NCI-H82 treated with DMSO at 0.1 percent for 48 hours (cell line): ENCODE data around the gene TTC36.
"Not testable (repeated sequence)": the region's sequence is repeated elsewhere in the genome, so short reads cannot be mapped to it uniquely, and the experiment has no call there.

Experiments
- DNase-seq: peaks from one replicate; lab custom pipeline; 2025; ENCODE audit not compliant: unreplicated experiment; lab: John Stamatoyannopoulos, UW

The TTC36 gene

GRCh38 chr11:118532091-118532490 is 4.8 kb downstream of the TTC36 start:
- no peak for DNase-seq

- no peak for DNase-seq
Measured at GRCh38 chr11:118532852-118533768, 5.8 kb downstream of the TTC36 start.

DNA sequence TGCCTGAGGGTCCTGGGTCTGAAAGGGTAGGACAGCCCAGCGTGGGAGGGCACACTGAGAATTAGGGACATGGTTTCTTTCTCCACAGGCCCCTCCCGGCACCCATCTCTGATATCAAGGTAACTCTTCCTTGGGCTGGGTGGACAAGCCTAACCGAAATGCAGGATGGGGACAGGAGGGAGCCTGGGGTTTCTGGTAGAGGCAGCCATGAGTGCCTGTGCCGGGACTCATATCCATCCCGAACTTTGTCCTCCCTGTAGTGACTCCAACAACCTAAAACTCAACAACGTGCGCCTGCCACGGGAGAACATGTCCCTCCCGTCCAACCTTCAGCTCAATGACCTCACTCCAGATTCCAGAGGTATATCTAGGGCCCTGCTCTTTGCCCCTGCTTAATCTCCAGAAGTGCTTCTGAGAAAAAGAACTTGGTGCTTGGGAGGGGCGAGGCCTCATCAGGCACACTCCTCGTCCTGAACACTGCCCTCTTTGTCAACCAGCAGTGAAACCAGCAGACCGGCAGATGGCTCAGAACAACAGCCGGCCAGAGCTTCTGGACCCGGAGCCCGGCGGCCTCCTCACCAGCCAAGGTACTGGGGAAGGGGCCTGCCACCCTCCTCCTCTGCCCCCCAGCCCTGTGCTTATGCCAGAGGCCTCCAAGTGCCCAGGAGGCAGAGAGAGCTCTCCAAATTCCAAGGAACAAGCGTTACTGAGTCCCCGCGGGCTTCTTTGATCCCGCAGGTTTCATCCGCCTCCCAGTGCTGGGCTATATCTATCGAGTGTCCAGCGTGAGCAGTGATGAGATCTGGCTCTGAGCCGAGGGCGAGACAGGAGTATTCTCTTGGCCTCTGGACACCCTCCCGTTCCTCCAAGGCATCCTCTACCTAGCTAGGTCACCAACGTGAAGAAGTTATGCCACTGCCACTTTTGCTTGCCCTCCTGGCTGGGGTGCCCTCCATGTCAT is 6.8 kb downstream of the TTC36 start:
- DNase-seq, result no peak

DNA sequence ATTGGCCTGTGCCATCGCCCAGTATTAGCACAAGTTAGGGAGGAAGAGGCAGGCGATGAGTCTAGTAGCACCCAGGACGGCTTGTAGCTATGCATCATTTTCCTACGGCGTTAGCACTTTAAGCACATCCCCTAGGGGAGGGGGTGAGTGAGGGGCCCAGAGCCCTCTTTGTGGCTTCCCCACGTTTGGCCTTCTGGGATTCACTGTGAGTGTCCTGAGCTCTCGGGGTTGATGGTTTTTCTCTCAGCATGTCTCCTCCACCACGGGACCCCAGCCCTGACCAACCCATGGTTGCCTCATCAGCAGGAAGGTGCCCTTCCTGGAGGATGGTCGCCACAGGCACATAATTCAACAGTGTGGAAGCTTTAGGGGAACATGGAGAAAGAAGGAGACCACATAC is 8.0 kb downstream of the TTC36 start:
- no peak for DNase-seq

DNA sequence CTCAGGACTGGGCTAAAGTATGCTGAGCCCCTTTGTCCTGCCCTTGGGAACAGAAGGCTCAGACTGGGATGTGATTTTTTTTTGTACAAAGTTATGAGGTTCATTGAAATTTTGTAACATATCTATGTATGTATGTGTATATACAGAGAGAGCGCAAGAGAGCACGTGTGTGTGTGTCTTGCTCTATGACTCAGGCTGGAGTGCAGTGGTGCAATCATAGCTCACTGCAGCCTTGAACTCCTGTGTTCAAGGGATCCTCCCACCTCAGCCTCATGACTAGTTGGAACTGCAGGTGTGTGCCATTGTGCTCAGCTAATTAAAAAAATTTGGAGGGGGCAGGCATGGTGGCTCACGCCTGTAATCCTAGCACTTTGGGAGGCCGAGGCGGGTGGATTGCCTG is 9.5 kb downstream of the TTC36 start:
- no peak for DNase-seq

DNA sequence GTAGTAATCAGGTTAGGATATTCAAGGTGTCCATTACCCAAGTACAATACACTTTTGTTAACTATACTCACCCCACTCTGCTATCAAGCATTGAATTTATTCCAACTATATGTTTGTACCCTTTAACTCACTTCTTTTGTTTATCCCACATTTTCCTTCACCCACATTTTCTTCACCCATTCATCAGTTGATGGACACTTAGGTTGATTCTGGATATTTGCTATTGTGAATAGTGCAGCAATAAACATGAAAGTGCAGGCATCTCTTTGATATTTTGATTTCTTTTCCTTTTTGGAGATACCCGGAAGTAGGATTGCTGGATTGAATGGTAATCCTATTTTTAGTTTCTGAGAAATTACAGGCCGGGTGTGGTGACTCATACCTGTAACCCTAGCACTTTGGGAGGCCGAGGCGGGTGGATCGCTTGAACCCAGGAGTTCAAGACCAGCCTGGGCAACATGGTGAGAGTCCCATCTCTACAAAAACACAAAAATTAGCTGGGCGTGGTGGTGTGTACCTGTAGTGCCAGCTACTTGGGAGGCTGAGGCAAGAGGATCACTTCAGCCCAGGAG is 10.2 kb downstream of the TTC36 start:
- no peak for DNase-seq

GRCh38 chr11:118544010-118544646 is 16.9 kb downstream of the TTC36 start:
- DNase-seq, result no peak

DNA sequence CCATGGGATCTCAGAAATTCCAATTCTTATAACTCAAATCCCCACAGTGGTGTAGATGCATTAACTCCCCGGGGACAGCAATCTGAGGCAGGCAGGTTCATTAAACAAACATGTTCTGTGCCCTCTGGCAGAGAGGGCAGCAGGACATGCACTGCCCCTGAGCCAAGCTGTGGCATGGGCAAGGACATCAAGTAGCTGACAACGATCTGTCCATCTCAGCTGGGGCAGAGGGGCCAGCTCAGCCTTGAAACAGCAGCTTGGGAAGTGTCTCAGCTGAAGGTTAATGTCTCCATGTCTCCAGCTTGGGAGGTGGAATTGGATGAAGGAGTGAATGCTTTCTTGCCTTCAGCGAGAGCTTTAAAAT is 17.4 kb downstream of the TTC36 start:
- no peak for DNase-seq

DNA sequence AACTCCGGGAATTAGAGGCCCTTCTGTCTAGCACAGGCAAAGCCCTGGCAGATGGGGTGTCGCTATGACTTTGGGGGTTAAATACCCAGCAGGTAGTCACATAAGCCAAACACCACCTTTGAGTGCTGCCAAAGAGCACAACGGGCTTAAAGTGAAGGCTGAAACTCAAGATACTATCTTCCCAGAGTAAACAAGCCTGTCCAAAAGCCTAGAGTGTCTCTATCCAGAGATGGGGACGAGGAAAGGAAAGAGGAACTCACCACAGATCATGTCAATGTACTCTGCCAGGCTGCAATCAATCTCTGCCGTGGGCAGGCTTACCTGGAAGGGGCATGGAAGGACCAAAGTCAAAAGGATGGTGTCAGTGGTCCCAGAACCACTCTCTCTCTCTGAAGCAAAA is 18.3 kb downstream of the TTC36 start:
- no peak for DNase-seq

GRCh38 chr11:118547132-118547531 is 19.9 kb downstream of the TTC36 start:
- no peak for DNase-seq

- DNase-seq, result no peak
Measured at GRCh38 chr11:118552341-118552740, 25.1 kb downstream of the TTC36 start.

GRCh38 chr11:118560806-118561205 is 33.5 kb downstream of the TTC36 start:
- no peak for DNase-seq

DNA sequence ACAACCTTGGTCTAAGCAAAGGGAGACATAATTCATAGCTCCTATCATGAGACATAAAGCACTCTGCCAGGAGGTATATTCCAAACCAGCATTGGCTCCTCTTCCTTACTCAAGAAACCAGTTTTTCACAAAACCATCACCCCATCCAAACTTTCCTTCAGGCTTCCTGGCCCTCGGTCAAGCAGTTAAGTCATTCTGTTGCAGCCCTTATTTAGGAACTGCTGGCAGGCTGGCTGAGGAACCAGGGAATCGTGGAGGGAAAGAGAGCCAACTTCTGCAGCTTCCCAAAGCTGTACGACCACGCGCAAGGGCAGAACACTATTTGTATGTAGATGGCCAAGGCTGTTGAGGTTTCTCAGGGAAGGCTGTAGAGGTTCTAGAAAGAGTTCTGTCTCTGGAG is 37.8 kb downstream of the TTC36 start:
- DNase-seq, result no peak

DNA sequence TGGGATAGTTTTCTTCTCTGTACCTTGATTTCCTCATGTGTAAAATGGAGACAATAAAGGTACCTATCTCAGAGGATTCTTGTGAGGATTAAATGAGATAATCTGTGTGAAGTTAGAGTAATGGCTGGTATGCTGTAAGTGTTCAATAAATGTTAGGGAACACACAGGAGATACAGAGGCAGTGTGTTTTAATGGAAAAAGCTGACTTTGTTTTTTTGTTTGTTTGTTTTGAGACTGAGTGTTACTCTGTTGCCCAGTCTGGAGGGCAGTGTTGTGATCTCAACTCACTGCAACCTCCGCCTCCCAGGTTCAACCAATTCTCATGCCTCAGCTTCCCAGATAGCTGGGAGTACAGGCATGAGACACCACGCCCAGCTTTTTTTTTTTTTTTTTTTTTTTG is 42.4 kb downstream of the TTC36 start:
- DNase-seq, result no peak

DNA sequence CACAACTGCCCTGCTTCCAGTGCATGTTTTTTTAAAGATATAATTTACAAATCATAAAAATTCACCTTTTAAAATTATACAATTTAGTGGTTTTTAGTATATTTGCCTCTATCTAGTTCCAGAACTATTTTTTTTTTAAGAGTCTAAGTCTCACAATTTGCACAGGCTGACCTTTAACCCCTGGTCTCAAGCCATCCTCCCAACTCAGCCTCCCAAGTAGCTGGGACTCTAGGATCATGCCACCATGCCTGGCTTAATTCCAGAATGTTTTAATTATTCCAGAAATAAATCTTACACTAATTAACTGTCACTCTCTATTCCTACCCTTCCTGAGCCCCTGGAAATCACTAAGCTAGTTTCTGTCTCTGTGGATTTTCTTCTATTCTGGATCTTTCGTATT is 43.5 kb downstream of the TTC36 start:
- no peak for DNase-seq

GRCh38 chr11:118571701-118572060 is 44.4 kb downstream of the TTC36 start:
- DNase-seq, result not testable (repeated sequence)

DNA sequence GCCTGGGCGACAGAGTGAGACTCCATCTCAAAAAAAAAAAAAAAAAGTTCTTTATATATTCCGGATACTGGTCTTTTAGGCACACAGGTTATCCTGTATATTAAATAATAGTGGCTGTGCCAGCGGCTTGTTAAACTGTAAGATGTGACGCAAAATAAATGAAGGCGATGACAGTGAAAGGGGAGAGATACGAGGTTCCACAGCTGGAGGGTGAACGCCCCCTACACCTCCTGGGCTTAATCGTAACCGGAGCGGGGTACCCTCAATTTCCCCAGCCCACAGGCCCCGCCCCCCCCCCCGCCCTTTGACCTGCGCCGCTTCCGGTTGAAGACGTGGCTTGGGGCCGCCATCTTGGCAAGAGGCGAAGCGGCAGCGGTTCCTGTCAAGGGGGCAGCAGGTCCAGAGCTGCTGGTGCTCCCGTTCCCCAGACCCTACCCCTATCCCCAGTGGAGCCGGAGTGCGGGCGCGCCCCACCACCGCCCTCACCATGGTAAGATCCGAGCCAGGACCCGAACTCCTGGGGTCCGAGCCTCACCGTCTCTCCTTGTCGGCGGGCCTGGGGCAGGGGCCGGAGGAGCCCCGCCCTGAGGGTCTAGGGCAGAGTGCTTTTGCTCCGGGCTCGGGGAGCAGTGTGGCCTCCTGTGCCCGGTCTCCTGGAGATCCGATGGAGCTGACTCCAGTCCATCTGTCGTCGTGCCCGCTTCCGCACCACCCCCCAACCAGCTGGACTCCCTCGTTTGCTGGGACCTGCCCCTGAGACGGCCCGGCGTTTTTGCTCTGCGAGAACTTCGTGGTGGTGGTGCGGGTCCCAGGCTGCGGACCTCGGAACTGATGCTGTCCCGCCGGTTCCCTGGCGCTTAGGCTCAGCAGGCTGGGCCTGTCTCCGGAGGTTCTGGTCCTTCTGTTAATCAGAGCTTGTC is 45.0 kb downstream of the TTC36 start, which contains the start of gene ARCN1:
Gene ARCN1 (plus strand): TSS at position 349 of the 920 bp plus-strand sequence. CDS start 139 bp downstream, at position 488.
- peak; percentile 10 for DNase-seq

GRCh38 chr11:118572981-118573550 is 45.8 kb downstream of the TTC36 start:
- DNase-seq, result no peak

DNA sequence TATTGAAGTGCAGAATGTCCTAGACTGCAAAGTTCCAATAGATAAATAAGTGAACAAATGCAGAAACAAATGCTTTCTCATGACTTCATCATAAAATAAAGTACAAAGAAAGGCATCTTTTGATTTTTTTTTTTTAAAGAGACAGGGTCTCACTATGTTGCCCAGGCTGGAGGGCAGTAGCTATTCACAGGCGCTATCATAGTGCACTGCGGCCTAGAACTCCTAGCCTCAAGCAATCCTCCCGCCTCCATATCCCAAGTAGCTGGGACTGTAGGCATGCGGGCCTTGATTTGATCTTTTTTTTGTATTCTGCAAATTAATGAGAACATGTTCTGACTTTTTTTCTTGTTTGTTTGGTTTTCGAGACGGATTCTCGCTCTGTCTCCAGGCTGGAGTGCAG is 47.4 kb downstream of the TTC36 start:
- no peak for DNase-seq

DNA sequence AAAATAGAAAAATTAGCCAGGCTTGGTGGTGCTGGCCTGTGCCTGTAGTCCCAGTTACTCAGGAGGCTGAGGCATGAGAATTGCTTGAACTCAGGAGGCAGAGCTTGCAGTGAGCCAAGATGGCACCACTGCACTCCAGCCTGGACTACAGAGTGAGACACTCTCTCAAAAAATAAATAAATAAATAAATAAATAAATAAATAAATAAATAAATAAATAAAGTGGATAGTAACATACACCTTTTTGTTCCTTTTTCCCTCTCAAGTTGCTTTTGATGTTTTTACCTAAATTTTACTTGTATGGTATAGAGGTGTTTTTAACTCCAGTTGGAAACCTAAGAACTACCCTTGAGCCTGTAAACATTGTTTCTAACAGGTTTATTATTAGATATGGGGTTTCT is 50.7 kb downstream of the TTC36 start:
- DNase-seq, result not testable (repeated sequence)
